GM23338 (cell line): Measurements from ENCODE around the gene DHRS12. TPM values are rescaled to one million over a fixed set of nuclear protein-coding genes. Genes with fewer than 3 reads are reported as not detected.

Source experiments
- ATAC-seq: fragments of 200-7000 bp; cut with Tn5 transposase; 3 replicates; pipeline ENCODE4 v1.9.1; 2020
- DNase-seq: peaks from one replicate; pipeline ENCODE4 v3.0.0-alpha.2; 2015; ENCODE audit warnings: low spot score
- H2AFZ ChIP-seq: fragments of 200-600 bp; sonication (generic); 2 replicates; pipeline ENCODE4 v1.8.0; 2016; ENCODE audit warnings: antibody characterized with exemption, mild to moderate bottlenecking, moderate library complexity
- H3F3A ChIP-seq: fragments of 200-600 bp; sonication (generic); replicated peaks from 2 replicates; pipeline ENCODE4 v1.8.0; 2017; ENCODE audit warnings: antibody characterized with exemption, mixed run types, low read depth
- H3K27ac ChIP-seq: fragments of 200-600 bp; sonication (generic); 2 replicates; pipeline ENCODE4 v1.6.1; 2016; ENCODE audit warnings: low read depth
- H3K27me3 ChIP-seq: fragments of 200-600 bp; sonication (generic); 2 replicates; pipeline ENCODE4 v1.8.0; 2016; ENCODE audit warnings: mild to moderate bottlenecking, mixed run types, moderate library complexity; ENCODE audit not compliant: insufficient read depth
- H3K36me3 ChIP-seq: fragments of 200-600 bp; sonication (generic); 2 replicates; pipeline ENCODE4 v1.8.0; 2016; ENCODE audit warnings: mild to moderate bottlenecking; ENCODE audit not compliant: insufficient read depth
- H3K4me1 ChIP-seq: fragments of 200-600 bp; sonication (generic); 2 replicates; pipeline ENCODE4 v1.8.0; 2016; ENCODE audit warnings: mild to moderate bottlenecking, moderate library complexity; ENCODE audit not compliant: insufficient read depth
- H3K4me2 ChIP-seq: fragments of 200-600 bp; sonication (generic); 2 replicates; pipeline ENCODE4 v1.7.1; 2017; ENCODE audit warnings: mixed run types
- H3K4me3 ChIP-seq: fragments of 200-600 bp; sonication (generic); 2 replicates; pipeline ENCODE4 v1.6.1; 2016; ENCODE audit warnings: mixed run types
- H3K79me2 ChIP-seq: fragments of 200-600 bp; sonication (generic); replicated peaks from 2 replicates; pipeline ENCODE4 v1.8.0; 2017; ENCODE audit warnings: mild to moderate bottlenecking; ENCODE audit not compliant: insufficient read depth
- H3K9me2 ChIP-seq: fragments of 200-600 bp; sonication (generic); 2 replicates; pipeline ENCODE4 v1.8.0; 2017; ENCODE audit not compliant: insufficient read depth
- H4K20me1 ChIP-seq: fragments of 200-600 bp; sonication (generic); replicated peaks from 2 replicates; pipeline ENCODE4 v1.8.0; 2017; ENCODE audit warnings: mild to moderate bottlenecking; ENCODE audit not compliant: insufficient read depth
- H3K27ac Mint-ChIP-seq: 2 replicates; pipeline ENCODE4 v1.8.0; 2020; ENCODE audit warnings: inconsistent platforms, mild to moderate bottlenecking, moderate library complexity, mixed read lengths
- H3K27me3 Mint-ChIP-seq: 3 replicates; pipeline ENCODE4 v1.8.0; 2022; ENCODE audit warnings: low read depth, mild to moderate bottlenecking, moderate library complexity, mixed read lengths, inconsistent platforms; ENCODE audit not compliant: insufficient read depth, poor library complexity
- H3K36me3 Mint-ChIP-seq: 3 replicates; pipeline ENCODE4 v1.8.0; 2021; ENCODE audit warnings: low read depth, mild to moderate bottlenecking, inconsistent platforms, moderate library complexity, mixed read lengths
- H3K4me1 Mint-ChIP-seq: 3 replicates; pipeline ENCODE4 v1.8.0; 2020; ENCODE audit warnings: mild to moderate bottlenecking, inconsistent platforms, mixed read lengths
- H3K4me3 Mint-ChIP-seq: 3 replicates; pipeline ENCODE4 v1.8.0; 2021; ENCODE audit warnings: moderate library complexity, mild to moderate bottlenecking, inconsistent platforms, mixed read lengths
- H3K9me3 Mint-ChIP-seq: 3 replicates; pipeline ENCODE4 v1.8.0; 2020; ENCODE audit warnings: moderate library complexity, mild to moderate bottlenecking, inconsistent platforms, mixed read lengths
- CREB1 ChIP-seq: fragments of 250-450 bp; sonication (Bioruptor Pico); IDR thresholded peaks from 2 replicates; pipeline ENCODE4 v1.5.0; 2020; ENCODE audit warnings: low read depth, mild to moderate bottlenecking, moderate library complexity
- EZH2 ChIP-seq: fragments of 200-600 bp; sonication (generic); IDR thresholded peaks from one replicate; pipeline ENCODE4 v1.8.0; 2017; ENCODE audit warnings: antibody characterized with exemption, mild to moderate bottlenecking, low read depth; ENCODE audit not compliant: unreplicated experiment
- EZH2phosphoT487 ChIP-seq: fragments of 200-600 bp; sonication (generic); IDR thresholded peaks from one replicate; pipeline ENCODE4 v1.8.1; 2018; ENCODE audit warnings: antibody characterized with exemption; ENCODE audit not compliant: unreplicated experiment
- JUNB ChIP-seq: IDR thresholded peaks from one replicate; pipeline ENCODE4 v1.6.1; 2016; ENCODE audit warnings: antibody characterized with exemption; ENCODE audit not compliant: unreplicated experiment
- NANOG ChIP-seq: IDR thresholded peaks from 2 replicates; pipeline ENCODE4 v1.6.1; 2016; ENCODE audit warnings: antibody characterized with exemption, borderline replicate concordance
- POLR2AphosphoS5 ChIP-seq: IDR thresholded peaks from 2 replicates; pipeline ENCODE4 v1.6.1; 2016; ENCODE audit warnings: antibody characterized with exemption, low read depth
- STAT1 ChIP-seq: IDR thresholded peaks from one replicate; pipeline ENCODE4 v1.6.1; 2016; ENCODE audit warnings: antibody characterized with exemption; ENCODE audit not compliant: unreplicated experiment
- ZNF114 ChIP-seq: fragments of 250-450 bp; sonication (Bioruptor Pico); IDR thresholded peaks from 2 replicates; pipeline ENCODE4 v1.5.0; 2020; ENCODE audit warnings: mild to moderate bottlenecking, moderate library complexity
- ZNF331 ChIP-seq: fragments of 250-450 bp; sonication (Bioruptor Pico); IDR thresholded peaks from 2 replicates; pipeline ENCODE4 v1.5.0; 2020; ENCODE audit warnings: low read depth, mild to moderate bottlenecking, moderate library complexity
- polyA plus RNA-seq: library from polyadenylated mRNA; unstranded; fragments of >200 nt; fragmentation: Nextera tagmentation; extraction: Ambion mirVana; gene quantifications from 2 replicates; pipeline ENCODE4 v1.2.1, GENCODE V29; 2016
- total RNA-seq: library from RNA; depleted of rRNA; stranded (reverse); fragments of >200 nt; shearing (Covaris generic); gene quantifications from 2 replicates; pipeline ENCODE4 v1.2.3, GENCODE V29; 2014
- TF ChIP-seq, protein P1 (sequence below): fragments of 250-450 bp; sonication (Bioruptor Pico); IDR thresholded peaks from 2 replicates; pipeline ENCODE4 v1.5.0; 2020; ENCODE audit warnings: mild to moderate bottlenecking, moderate library complexity
- TF ChIP-seq, protein P2 (sequence below): IDR thresholded peaks from 2 replicates; pipeline ENCODE4 v1.6.1; 2016; ENCODE audit warnings: antibody characterized with exemption
- TF ChIP-seq, protein P3 (sequence below), 2 experiments: fragments of 200-600 bp in 1 of 2; sonication (generic) in 1 of 2; conservative IDR thresholded peaks; 2 replicates each; pipeline versions ENCODE4 v1.5.1 to v1.6.1; 2016 to 2017; ENCODE audit warnings: antibody characterized with exemption in 2 of 2, low read depth in 2 of 2, mild to moderate bottlenecking in 2 of 2, moderate library complexity in 1 of 2

DHRS12 gene
- total and polyA plus RNA-seq, 2 experiments from 2014 or later: 4.6 to 12.2 TPM

DNA sequence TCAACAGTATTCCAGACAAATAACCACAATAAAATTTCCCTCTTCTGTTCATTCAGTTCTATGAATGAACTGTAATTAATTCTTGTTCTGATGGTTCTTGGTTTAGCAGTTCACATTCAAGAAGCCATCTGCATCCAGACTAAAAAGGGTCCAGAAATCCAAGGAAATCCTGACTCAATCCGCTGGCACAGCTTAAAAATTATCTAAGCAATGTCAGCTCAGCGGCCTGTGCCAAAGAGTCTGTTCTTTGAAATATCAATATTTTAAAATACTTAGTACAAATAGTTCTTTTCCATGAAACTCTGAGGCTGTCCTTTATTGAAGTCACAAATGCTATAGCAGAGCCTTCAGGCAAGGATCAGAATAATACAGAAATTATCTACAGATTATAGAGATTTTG is 57.2 kb downstream of the DHRS12 start:
- H3K36me3 Mint-ChIP-seq: peaks cover 75% of the 10 kb centered on the region
- DNase-seq (no peak), ATAC-seq (no peak)
- no peak overlapping the region for H3K27ac ChIP-seq
- H3K4me1 Mint-ChIP-seq: no peaks in the 10 kb centered on the region
- no peaks in the 10 kb centered on the region for H3K9me2 ChIP-seq
- H3K9me3 Mint-ChIP-seq: peaks cover 23% of the 10 kb centered on the region
- no peaks in the 10 kb centered on the region for H3K27me3 Mint-ChIP-seq
- H3K36me3 ChIP-seq: peaks cover 31% of the 10 kb centered on the region
- H3F3A ChIP-seq: no peaks in the 10 kb centered on the region
- H3K4me1 ChIP-seq: no peaks in the 10 kb centered on the region
- H2AFZ ChIP-seq: no peak overlapping the region
- H3K27ac Mint-ChIP-seq: no peak overlapping the region
- no peak overlapping the region for H3K4me3 ChIP-seq
- no peaks in the 10 kb centered on the region for H3K27me3 ChIP-seq
- no peaks in the 10 kb centered on the region; the same call in 1 of the 2 replicates for H3K79me2 ChIP-seq
- no peak overlapping the region for H3K4me2 ChIP-seq
- TF ChIP-seq, protein P1, sequence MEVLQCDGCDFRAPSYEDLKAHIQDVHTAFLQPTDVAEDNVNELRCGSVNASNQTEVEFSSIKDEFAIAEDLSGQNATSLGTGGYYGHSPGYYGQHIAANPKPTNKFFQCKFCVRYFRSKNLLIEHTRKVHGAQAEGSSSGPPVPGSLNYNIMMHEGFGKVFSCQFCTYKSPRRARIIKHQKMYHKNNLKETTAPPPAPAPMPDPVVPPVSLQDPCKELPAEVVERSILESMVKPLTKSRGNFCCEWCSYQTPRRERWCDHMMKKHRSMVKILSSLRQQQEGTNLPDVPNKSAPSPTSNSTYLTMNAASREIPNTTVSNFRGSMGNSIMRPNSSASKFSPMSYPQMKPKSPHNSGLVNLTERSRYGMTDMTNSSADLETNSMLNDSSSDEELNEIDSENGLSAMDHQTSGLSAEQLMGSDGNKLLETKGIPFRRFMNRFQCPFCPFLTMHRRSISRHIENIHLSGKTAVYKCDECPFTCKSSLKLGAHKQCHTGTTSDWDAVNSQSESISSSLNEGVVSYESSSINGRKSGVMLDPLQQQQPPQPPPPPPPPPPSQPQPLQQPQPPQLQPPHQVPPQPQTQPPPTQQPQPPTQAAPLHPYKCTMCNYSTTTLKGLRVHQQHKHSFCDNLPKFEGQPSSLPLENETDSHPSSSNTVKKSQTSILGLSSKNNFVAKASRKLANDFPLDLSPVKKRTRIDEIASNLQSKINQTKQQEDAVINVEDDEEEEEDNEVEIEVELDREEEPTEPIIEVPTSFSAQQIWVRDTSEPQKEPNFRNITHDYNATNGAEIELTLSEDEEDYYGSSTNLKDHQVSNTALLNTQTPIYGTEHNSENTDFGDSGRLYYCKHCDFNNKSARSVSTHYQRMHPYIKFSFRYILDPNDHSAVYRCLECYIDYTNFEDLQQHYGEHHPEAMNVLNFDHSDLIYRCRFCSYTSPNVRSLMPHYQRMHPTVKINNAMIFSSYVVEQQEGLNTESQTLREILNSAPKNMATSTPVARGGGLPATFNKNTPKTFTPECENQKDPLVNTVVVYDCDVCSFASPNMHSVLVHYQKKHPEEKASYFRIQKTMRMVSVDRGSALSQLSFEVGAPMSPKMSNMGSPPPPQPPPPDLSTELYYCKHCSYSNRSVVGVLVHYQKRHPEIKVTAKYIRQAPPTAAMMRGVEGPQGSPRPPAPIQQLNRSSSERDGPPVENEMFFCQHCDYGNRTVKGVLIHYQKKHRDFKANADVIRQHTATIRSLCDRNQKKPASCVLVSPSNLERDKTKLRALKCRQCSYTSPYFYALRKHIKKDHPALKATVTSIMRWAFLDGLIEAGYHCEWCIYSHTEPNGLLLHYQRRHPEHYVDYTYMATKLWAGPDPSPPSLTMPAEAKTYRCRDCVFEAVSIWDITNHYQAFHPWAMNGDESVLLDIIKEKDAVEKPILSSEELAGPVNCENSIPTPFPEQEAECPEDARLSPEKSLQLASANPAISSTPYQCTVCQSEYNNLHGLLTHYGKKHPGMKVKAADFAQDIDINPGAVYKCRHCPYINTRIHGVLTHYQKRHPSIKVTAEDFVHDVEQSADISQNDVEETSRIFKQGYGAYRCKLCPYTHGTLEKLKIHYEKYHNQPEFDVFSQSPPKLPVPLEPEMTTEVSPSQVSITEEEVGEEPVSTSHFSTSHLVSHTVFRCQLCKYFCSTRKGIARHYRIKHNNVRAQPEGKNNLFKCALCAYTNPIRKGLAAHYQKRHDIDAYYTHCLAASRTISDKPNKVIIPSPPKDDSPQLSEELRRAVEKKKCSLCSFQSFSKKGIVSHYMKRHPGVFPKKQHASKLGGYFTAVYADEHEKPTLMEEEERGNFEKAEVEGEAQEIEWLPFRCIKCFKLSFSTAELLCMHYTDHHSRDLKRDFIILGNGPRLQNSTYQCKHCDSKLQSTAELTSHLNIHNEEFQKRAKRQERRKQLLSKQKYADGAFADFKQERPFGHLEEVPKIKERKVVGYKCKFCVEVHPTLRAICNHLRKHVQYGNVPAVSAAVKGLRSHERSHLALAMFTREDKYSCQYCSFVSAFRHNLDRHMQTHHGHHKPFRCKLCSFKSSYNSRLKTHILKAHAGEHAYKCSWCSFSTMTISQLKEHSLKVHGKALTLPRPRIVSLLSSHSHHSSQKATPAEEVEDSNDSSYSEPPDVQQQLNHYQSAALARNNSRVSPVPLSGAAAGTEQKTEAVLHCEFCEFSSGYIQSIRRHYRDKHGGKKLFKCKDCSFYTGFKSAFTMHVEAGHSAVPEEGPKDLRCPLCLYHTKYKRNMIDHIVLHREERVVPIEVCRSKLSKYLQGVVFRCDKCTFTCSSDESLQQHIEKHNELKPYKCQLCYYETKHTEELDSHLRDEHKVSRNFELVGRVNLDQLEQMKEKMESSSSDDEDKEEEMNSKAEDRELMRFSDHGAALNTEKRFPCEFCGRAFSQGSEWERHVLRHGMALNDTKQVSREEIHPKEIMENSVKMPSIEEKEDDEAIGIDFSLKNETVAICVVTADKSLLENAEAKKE (CRISPR knock-in tag): no peak
- TF ChIP-seq, protein P2, sequence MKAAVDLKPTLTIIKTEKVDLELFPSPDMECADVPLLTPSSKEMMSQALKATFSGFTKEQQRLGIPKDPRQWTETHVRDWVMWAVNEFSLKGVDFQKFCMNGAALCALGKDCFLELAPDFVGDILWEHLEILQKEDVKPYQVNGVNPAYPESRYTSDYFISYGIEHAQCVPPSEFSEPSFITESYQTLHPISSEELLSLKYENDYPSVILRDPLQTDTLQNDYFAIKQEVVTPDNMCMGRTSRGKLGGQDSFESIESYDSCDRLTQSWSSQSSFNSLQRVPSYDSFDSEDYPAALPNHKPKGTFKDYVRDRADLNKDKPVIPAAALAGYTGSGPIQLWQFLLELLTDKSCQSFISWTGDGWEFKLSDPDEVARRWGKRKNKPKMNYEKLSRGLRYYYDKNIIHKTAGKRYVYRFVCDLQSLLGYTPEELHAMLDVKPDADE: no peak
- TF ChIP-seq NANOG: no peak
- no peak for TF ChIP-seq JUNB
- H3K4me3 Mint-ChIP-seq: no peak overlapping the region
- H4K20me1 ChIP-seq: peaks cover 4% of the 10 kb centered on the region

DNA sequence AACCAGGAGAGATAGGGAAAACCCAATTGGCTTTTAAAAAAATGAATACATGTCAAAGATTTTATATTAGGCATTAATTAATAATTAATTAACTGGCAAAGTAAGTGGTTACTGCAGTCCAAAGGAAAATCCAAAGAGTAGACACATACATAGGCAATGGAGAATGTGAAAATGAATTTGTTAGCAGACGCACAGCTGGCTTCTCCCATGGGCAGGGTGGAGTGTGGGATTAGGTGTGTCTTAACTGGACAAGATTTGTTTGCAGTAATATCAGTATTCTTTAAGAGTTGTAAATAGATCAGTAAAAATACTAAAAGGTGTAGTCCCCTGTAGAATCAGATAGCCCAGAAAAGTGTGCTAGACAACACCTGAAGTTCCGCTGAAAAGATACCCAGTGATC is 58.7 kb downstream of the DHRS12 start:
- ATAC-seq: no peak
- Histone ChIP-seq H2AFZ (no peak overlapping the region), H3K36me3 (peaks cover 37% of the 10 kb centered on the region), H3K27ac (no peak overlapping the region), H3K27me3 (no peaks in the 10 kb centered on the region), H3K4me1 (no peaks in the 10 kb centered on the region), H3F3A (no peaks in the 10 kb centered on the region), H3K79me2 (no peaks in the 10 kb centered on the region; the same call in 1 of the 2 replicates), H3K4me3 (no peak overlapping the region), H3K4me2 (no peak overlapping the region), H3K9me2 (no peaks in the 10 kb centered on the region), H4K20me1 (peaks cover 4% of the 10 kb centered on the region; the same call in 1 of the 2 replicates)
- no peak overlapping the region for H3K27ac Mint-ChIP-seq
- peaks cover 23% of the 10 kb centered on the region for H3K9me3 Mint-ChIP-seq
- no peaks in the 10 kb centered on the region for H3K4me1 Mint-ChIP-seq
- H3K36me3 Mint-ChIP-seq: peaks cover 73% of the 10 kb centered on the region
- H3K4me3 Mint-ChIP-seq: no peak overlapping the region
- peaks cover 3% of the 10 kb centered on the region for H3K27me3 Mint-ChIP-seq
- no peak for DNase-seq
- no peak for TF ChIP-seq JUNB
- no peak for TF ChIP-seq EZH2phosphoT487
- no peak for TF ChIP-seq STAT1
- TF ChIP-seq CREB1 (CRISPR knock-in tag): no peak
- no peak for TF ChIP-seq EZH2
- TF ChIP-seq, protein P3, sequence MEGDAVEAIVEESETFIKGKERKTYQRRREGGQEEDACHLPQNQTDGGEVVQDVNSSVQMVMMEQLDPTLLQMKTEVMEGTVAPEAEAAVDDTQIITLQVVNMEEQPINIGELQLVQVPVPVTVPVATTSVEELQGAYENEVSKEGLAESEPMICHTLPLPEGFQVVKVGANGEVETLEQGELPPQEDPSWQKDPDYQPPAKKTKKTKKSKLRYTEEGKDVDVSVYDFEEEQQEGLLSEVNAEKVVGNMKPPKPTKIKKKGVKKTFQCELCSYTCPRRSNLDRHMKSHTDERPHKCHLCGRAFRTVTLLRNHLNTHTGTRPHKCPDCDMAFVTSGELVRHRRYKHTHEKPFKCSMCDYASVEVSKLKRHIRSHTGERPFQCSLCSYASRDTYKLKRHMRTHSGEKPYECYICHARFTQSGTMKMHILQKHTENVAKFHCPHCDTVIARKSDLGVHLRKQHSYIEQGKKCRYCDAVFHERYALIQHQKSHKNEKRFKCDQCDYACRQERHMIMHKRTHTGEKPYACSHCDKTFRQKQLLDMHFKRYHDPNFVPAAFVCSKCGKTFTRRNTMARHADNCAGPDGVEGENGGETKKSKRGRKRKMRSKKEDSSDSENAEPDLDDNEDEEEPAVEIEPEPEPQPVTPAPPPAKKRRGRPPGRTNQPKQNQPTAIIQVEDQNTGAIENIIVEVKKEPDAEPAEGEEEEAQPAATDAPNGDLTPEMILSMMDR (conservative IDR thresholded peaks at IDR 0.05; ENCODE audit: low read depth in 2 of 2): no peak
- no peak for TF ChIP-seq POLR2AphosphoS5
- TF ChIP-seq, protein P2: no peak
- TF ChIP-seq ZNF331 (CRISPR knock-in tag): no peak
- no peak for TF ChIP-seq ZNF114 (CRISPR knock-in tag)
